NCI-H2107 treated with DMSO at 0.1 percent for 48 hours (cell line): ENCODE data around the gene PRKN.
A peak's percentile ranks its signal among the peaks of the same experiment; 100 is the strongest.
"Not testable (repeated sequence)": the region's sequence is repeated elsewhere in the genome, so short reads cannot be mapped to it uniquely, and the experiment has no call there.

Experiments
- DNase-seq: peaks from one replicate; lab custom pipeline; 2025; ENCODE audit not compliant: unreplicated experiment; lab: John Stamatoyannopoulos, UW

The PRKN gene

GRCh38 chr6:161540532-161540931 is 1187.0 kb downstream of the PRKN start:
- DNase-seq: no peak

DNA sequence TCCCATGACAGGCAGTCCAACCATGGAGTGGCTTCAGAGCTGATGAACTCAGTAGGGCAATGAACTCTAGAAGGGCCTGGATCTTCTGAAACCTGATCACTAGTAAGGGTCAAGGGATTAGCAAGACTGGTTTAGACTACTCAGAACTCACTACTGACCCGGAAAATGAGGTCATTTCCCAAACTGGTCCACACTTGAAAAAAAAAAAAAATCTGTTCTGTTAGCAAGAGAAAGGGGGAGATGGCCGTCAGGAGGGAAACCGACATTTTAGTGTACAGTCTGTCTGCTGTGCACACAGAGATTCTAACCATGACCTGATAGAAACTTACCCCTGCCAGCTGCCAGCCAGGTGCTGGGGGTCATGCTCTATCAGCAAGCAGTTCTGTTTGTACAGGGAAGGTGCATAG is 1191.3 kb downstream of the PRKN start:
- no peak for DNase-seq

- DNase-seq: no peak
Observed at GRCh38 chr6:161534264-161534873, 1193.2 kb downstream of the PRKN start.

GRCh38 chr6:161533266-161533665 is 1194.3 kb downstream of the PRKN start:
- no peak for DNase-seq

DNA sequence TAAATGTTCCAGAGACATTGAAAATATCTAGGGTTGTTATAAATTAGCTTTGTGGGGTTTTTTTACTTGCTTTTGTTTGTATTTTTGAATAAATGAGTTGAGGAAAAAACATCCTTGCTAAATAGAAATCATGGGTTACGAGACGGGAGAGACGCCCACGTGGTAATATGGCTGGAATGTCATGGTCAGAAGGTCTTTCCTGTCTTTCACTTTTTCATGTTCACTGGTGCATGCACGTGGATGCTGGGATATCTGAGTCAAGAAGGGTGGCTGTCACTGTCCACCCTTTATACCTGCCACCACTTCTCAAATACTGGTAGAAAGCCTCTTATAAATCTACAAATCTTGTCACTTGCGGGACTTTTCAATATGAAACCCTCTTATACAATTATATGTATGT is 1195.0 kb downstream of the PRKN start:
- DNase-seq: no peak

- DNase-seq: no peak
Observed at GRCh38 chr6:161526794-161527193, 1200.8 kb downstream of the PRKN start.

DNA sequence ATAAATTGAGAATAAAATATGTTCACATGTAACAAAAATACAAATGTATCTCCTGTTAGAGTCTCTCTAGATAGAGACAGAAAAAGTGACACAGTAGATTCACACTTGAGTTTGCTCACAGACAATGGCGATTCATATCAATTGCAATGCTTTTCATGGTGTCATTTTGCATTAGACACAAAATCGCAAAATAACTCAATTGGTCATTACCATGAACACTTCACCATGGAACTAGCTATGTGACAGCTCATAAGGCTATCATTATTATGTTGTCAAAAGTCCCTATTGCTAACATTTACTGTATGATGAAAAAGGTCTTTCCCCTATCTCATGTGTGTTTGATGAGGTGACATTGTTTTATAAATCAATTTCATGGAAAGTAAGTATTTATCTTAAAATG is 1204.2 kb downstream of the PRKN start:
- DNase-seq: no peak

DNA sequence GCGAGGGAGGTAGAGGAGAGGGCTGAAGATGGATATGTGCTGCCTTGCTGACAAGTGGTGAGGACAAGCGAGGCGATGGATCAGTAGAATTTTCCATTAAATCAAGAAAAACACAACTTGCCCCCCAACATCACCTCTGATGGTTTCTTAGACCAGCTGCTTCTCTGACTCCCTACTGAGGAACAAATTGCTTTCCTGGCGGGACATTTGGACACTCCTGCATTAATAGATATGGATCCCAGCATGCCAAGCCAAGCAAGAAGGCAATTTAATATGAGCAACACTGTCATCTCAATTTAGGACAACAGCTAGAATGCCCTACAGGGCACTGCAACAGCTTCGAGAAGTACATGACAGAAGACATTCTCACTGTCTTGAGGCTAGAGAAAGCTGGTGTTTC is 1205.3 kb downstream of the PRKN start:
- DNase-seq: no peak

GRCh38 chr6:161511447-161512095 is 1216.0 kb downstream of the PRKN start:
- no peak for DNase-seq

GRCh38 chr6:161508341-161508740 is 1219.2 kb downstream of the PRKN start:
- DNase-seq: no peak

GRCh38 chr6:161507375-161507774 is 1220.2 kb downstream of the PRKN start:
- DNase-seq: no peak

DNA sequence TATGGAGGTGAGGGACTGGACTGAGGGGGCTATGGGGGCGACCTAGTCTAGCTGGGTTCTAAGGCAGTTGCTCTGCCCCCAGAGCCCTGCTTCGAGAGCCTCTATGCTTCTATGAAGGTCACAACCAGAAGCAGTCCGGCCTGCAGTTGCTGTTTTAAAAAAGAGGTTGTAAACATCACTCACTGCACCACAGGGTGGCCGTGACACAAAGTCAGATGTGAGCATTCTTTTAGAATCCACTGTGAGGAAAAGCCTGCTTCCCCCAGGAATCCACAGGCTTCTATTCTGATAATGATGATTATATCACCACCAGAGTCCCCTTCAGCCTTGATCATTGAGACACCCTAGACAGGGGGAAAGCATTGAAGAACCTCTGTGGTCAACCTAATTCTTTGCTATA is 1224.0 kb downstream of the PRKN start:
- DNase-seq: no peak

- DNase-seq: no peak
Observed at GRCh38 chr6:161498881-161499280, 1228.7 kb downstream of the PRKN start.

DNA sequence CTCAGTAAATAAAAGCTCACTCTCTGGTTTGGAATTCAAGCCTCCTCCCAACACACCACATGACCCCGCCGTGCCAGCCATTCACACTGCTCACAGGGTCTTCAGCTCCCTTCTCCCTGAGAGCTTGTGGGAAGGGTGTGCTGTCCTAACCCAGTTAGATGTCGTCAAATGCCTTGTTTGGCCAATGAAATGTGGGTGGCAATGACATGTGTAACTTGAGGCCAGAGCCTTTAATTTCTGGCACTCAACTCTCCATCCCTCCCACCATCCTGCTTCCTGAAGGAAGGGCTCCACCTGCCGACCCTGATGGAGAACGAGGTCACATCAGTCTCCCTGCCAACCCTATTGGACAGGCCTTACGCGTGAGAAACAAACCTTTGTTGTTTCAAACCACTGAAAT is 1229.2 kb downstream of the PRKN start:
- peak; percentile 4 for DNase-seq

- no peak for DNase-seq
Observed at GRCh38 chr6:161496941-161497340, 1230.6 kb downstream of the PRKN start.

DNA sequence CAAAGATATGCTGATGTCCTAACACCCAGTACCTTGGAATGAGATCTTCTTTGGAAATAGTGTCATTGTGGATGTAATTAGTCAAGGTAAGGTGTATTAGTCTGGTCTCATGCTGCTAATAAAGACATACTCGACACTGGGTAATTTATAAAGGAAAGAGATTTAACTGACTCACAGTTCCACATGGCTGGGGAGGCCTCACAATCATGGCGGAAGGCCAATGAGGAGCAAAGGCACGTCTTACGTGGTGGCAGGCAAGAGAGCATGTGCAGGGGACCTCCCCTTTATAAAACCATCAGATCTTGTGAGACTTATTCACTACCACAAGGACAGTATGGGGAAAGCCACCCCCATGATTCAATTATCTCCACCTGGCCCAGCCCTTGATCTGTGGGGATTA is 1231.3 kb downstream of the PRKN start:
- DNase-seq: not testable (repeated sequence)

DNA sequence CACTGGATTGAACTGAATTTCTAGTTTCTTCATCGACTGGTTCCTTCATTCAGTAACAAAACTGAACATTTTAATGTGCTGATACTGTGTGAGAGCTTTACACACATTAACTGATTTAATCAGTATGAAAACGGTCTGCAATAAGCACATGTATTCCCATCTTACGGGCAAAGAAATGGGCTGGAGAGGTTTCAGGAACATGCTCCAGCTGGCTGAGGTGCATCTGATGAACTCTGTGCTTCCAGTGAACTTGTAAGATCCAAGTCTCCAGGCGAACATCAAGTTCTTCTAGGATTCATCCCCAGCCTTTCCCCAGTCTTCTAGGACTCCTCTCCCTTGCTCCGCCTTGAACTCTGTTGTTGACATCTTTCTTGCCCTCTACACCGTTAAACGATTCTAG is 1233.0 kb downstream of the PRKN start:
- DNase-seq: no peak

DNA sequence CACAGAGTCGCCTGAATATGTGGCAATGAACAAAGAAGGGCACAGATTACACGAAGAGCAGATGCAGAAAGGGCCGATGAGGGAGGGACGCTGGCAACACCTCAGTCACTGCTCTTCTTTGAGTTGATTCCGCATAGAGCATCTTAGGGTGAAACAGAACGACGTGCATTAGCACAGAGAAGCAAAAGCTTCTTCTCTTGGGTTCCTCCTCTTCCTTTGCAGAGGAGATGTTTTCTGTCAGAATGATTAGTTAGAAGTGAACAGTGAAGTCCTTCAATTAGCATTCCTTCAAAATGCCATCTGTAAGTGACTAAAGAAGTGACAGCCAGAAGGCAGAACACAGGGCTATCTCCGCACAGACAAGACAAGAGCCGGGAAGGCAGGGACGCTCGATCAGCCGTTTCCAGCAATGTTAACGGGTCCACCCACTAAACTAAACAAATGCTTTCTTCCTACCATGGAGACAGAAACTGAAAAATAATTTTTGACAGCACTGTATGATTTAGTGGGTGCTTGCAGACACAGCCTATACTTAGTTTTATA is 1233.9 kb downstream of the PRKN start:
- DNase-seq: no peak

DNA sequence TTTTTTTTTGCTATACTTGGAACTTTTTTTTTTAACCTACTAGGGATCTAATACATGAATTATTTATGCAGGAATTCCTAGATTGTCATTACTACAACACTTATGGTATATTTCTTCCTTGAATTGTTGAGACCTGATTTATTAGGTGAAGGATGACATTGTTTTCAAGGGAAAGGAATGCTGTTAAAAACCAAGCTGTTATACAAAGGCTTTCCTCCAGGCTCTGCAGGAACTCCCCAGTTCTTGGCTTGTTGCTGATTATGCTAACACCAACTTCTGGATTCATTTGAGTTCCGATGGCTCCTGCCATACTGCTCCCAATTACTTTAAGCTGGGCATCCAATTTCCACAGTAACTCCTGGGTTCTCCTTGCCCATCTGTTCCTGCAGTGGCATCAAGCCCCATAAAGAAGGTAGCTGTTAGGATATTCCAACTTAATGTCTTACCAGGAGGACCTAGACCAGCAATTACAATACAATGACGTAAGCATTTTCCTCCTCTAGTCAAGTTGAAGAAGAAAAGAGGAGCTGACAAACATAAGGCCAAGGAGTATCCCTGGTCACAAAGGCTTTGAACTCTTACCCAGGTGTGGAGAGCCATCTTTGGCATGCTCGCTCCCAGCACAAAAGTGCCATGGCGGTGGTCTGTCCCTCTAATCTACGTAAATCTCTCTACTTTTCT is 1237.8 kb downstream of the PRKN start:
- no peak for DNase-seq

DNA sequence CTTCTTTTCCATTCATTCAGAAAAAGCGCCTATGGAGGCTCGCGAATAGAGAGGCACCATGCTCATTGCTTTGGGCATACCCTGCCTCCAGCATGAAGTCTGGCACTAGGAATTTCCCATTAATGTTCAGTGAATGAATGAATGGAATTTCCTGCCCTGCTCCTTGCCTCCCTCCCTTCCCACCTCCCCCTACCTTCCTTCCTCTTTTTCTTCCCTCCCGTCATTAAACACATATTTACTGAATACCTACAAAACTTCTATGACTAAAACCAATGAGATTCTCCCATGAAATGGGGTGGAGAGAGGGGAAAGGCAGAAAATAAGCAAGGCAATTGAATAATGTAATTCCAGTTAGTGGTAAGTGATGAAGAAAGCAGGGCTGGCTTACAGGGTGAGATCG is 1239.9 kb downstream of the PRKN start:
- no peak for DNase-seq

GRCh38 chr6:161487217-161487531 is 1240.4 kb downstream of the PRKN start:
- DNase-seq: no peak
